Measurements from ENCODE around the gene HDAC10.
"Not testable (repeated sequence)": the region's sequence is repeated elsewhere in the genome, so short reads cannot be mapped to it uniquely, and the experiment has no call there.

The HDAC10 gene

DNA sequence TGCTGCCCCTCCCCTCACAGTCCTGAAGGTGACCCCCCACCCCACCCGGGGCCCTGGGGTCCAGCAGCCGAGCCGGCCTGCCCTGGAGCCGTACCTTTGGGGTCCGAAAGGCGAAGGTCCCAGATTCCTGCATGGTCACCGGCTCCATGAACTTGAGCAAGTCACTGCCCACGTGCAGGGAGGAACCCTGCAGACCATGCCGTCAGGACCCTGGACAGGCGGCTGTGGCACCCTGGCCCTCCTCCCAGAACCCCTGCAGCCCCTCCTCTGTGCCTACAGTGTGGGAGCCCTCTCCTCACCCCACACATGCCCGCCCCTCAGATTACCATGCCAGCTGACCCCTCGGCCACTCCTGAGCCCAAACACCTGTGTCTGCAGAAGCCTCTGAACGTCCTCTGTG lies 33.4 kb upstream of the HDAC10 start:
- no peak for DNase-seq (ENCODE audit: low read depth)

DNA sequence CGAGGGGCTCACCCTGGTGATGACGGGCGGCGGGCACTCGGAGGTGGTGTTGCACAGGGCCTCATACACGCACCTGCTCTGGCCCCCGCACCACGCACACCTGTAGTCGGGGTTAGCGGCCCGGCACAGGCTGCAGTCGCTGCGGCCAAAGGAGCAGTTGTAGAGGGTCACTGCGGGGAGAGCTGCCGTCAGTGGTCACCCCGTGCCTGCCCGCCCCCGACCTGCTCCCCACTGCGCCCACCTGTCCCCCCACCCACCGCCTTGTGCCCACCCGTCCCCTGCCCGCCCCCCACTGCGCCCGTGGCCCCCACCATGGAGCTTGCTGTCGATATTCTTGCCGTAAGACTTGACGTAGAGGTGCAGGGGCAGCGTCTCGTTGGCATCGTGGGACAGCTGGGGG lies 32.8 kb upstream of the HDAC10 start:
- DNase-seq (ENCODE audit: low read depth) = no peak

GRCh38 chr22:50282361-50283155 lies 31.5 kb upstream of the HDAC10 start:
- DNase-seq (ENCODE audit: low read depth) = no peak

- DNase-seq (ENCODE audit: low read depth) = no peak
Measured at GRCh38 chr22:50281957-50282356, 30.9 kb upstream of the HDAC10 start.

- DNase-seq (ENCODE audit: low read depth) = no peak
Measured at GRCh38 chr22:50281384-50281760, 30.3 kb upstream of the HDAC10 start.

GRCh38 chr22:50280708-50281383 lies 29.8 kb upstream of the HDAC10 start:
- no peak for DNase-seq (ENCODE audit: low read depth)

- no peak for DNase-seq (ENCODE audit: low read depth)
Measured at GRCh38 chr22:50280022-50280707, 29.1 kb upstream of the HDAC10 start.

GRCh38 chr22:50278956-50279619 lies 28.0 kb upstream of the HDAC10 start:
- DNase-seq (ENCODE audit: low read depth) = no peak

DNA sequence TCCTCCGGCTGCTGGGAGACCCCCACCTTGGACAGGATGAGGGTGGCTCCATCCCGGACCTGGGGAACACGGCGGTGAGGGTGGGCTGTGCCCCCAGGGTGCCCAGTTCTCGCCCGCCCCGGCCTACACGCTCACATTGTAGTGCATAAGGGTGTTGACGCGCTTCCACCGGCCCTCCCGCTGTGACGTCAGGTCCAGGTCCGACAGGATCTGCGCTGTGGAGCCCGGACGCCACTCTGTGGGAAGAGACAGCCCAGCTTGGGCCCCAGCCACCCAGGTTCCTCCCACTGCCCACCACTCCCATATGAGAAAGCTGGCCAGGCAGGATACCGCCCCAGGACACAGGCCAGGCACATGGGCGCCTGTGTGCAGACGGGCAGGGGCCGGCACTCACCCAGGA lies 27.4 kb upstream of the HDAC10 start:
- DNase-seq (ENCODE audit: low read depth) = no peak

DNA sequence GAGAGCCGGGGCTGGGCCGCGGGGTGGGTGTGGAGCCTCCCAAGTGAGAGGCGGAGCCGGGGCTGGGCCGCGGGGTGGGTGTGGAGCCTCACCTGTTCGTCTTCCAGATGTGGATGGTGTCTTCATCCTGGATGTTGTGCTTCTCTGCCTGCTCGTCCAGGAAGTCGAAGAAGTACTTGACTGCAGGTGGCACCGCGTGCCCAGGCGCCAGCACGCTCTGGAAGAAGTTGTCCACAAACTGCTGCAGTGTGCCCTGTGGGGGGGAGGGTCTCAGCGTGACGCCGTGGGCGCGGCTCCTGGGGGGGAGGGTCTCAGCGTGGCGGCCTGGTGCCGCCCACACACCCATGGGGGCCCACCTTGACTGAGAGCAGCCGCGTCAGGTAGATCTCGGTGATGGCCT lies 26.7 kb upstream of the HDAC10 start:
- no peak for DNase-seq (ENCODE audit: low read depth)

DNA sequence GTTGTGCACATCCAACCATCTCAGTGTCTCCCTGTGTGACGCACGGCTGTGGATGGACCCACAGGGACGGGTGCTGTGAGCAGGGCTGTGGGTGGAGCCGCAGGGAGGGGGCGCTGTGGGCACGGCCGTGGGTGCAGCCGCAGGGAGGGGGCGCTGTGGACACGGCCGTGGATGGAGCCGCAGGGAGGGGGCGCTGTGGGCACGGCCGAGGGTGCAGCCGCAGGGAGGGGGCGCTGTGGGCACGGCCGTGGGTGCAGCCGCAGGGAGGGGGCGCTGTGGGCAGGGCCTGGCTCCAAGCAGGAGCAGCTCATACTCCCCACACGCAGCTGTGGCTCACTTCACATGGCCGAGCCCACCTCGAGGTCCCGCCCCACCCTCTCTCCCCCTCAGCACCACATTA lies 25.1 kb upstream of the HDAC10 start:
- DNase-seq (ENCODE audit: low read depth) = no peak

DNA sequence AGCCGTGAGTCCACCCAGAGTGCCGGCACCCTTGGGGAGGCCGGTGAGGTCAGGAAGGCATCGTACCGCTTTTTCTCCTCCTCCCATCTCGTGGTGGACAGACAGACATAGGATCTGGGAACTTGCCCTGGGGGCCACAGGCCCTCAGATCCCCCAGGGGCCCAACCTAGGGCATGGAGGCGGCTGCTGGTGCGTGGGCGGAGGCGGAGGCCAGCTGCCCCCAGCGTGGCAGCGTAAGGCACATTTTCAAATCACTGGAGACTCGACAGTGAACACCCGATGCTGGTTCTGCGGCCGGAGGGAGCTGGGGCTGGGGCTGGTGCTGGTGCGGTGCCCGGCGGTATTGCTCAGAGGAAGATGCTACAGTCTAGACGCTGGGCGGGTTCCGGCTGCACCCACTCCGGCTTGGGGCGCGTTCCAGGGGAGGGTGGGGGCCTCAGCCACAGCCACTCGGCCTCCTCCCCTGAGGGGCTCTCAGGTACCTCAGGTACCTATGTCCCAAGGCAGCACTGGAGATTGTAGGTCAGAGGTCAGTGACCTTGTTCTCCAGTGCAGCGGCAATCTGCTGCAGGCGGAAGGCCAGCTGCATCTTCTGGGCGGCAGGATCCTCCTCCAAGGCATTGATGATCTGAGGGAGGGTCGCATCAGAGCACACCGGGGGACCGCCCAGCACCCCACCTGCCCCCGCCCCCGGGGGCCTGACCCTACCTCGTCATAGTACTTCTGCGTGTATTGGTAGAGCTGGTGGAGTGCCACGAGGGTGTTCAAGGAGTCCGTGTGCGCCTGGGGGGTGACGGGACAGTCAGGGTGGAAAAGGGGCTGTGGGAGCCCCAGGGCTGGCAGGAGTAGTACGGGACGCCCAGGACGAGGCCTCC lies 24.4 kb upstream of the HDAC10 start:
- no peak for DNase-seq (ENCODE audit: low read depth)

- no peak for DNase-seq (ENCODE audit: low read depth)
Measured at GRCh38 chr22:50274771-50275170, 23.7 kb upstream of the HDAC10 start.

- no peak for DNase-seq (ENCODE audit: low read depth)
Measured at GRCh38 chr22:50274311-50274710, 23.2 kb upstream of the HDAC10 start.

DNA sequence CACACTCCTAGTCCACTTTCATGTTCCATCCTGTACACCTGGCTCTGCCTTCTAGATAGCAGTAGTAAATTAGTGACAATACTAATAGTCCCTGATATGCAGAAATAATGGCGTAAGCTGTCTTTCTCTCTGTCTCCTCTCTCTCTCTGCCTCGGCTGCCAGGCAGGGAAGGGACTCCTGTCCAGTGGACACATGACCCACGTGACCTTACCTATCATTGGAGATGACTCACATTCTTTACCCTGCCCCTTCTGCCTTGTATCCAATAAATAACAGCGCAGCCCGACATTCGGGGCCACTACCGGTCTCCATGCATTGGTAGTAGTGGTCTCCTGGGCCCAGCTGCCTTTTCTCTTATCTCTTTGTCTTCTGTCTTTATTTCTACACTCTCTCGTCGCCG lies 22.7 kb upstream of the HDAC10 start:
- not testable (repeated sequence) for DNase-seq (ENCODE audit: low read depth)

DNA sequence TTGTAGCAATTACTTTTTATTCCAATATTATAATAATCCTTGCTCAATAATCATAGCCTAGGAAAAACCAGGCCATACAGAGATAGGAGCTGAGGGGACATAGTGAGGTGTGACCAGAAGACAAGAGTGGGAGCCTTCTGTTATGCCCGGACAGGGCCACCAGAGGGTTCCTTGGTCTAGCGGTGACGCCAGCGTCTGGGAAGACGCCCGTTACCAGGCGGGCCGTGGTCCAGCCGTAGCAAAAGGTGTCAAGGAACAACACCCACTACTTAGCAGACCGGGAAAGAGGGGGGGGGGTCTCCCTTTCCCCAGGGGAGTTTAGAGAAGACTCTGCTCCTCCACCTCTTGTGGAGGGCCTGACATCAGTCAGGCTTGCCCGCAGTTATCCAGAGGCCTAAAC lies 22.3 kb upstream of the HDAC10 start:
- not testable (repeated sequence) for DNase-seq (ENCODE audit: low read depth)

DNA sequence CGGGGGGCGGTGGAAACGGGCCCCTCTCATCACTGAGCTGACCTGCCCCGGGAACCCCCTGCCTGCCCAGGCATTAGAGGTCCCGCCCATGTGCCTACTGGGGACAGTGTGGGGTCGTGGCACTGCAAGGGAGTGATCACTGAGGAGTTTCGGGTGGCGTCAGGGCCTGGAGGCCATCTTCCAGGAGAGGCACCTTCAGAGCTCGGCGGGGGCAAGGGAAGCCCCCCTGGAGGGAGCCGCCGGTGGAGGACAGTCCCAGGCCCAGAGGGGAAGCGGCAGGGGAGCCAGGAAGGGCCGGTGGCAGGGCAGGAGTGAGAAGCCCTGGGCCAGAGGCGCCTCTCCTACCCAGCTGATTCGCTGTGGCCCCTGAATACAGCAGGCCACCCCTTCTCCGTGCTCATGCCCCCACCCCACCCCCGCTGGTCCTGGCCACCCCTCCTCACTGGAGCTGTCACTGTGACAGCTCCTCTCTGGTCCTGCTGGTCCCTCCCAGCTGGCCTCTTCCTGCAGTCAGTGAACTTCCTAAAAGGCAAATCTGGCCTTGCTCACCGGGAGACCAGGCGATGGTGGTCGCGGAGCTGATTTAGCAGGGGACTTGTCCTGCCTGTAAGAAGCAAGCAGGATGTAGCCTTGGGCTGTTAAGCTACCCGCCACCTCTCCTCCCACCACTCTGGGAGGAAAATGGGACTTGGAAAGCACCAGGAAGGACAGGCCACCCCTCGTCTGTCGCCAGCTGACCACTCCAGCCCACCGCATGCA lies 21.2 kb upstream of the HDAC10 start:
- DNase-seq (ENCODE audit: low read depth) = no peak

- DNase-seq (ENCODE audit: low read depth) = no peak
Measured at GRCh38 chr22:50271519-50271970, 20.5 kb upstream of the HDAC10 start.

DNA sequence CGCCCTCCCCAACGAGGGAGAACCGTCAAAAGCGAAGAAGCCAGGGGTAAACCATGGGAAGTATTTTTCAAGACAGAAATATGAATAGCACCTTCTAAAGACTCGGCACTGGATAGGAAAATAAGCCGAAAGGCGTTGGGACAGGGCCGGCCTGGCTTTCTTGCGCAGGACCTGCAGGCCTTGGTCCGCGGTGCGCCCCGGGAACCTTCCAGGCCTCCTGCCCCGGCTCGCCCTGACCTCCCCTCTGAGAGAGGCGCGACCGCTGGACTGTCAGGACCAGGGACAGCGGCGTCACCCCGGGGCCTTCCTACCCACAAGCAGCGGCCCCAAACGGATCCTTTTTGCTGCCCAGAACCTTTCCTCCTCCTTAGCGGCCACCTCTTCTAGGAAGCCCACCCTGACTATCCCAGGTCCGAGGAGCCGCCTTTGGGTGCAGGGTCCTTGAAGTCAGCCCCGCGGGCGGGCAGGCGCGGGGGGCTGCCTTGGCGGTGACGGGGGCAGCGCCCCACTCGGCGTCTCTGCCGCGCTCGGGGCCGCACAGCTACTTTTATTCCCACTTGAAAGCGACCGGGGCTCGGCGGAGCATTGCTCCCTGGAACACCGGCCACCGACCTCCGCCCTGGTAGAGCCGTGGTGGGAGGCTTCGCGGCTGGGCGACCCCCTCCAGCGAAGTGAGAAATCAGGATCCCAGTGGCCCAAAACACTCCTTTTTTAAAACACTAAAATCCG lies 19.8 kb upstream of the HDAC10 start:
- no peak for DNase-seq (ENCODE audit: low read depth)
